ENCODE measurements around the gene SND1. TPM values are rescaled to one million over a fixed set of nuclear protein-coding genes. Genes with fewer than 3 reads are reported as not detected.

The SND1 gene
- total and polyA plus RNA-seq, 2 donors (not counting 1 experiment from before 2014, with no cell fraction given), result 44.4 to 165 TPM

DNA sequence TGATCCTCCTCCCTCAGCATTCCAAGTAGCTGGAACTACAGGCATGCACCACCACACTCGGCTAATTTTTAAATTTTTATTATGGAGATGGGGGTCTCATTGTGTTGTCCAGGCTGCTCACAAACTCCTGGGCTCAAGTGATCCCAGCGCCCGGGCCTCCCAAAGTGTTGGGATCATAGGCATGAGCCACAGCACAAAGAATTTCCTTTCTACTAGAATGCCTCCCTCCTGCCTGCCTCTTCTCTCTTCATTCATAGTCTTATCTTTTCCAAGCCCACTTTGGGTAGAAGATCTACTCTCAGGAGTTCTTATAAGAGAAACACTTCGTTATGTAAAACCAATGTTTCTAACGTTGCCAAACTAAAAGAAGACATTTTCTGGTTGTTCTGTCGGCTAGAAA is 235.1 kb downstream of the SND1 start:
- H3K27ac ChIP-seq (ENCODE audit: low read length in 2 of 2), result no peak overlapping the region
- H3K36me3 ChIP-seq (replicated peaks in 1 of 2; ENCODE audit: control extremely low read depth in 1 of 2, control insufficient read depth in 1 of 2, extremely low read depth in 1 of 2, insufficient read depth in 2 of 2, low read length in 1 of 2), result peaks cover 0 to 26% of the 10 kb centered on the region in 2 experiments
- Mint-ChIP-seq H3K4me1 (peaks cover 5% of the 10 kb centered on the region), H3K27ac (no peak overlapping the region), H3K27me3 (no peaks in the 10 kb centered on the region), H3K4me3 (no peak overlapping the region), H3K9me3 (ENCODE audit: insufficient read depth) (no peaks in the 10 kb centered on the region)
- H3K4me2 ChIP-seq (replicated peaks; ENCODE audit: low read depth, low read length, poor library complexity, severe bottlenecking), result no peak overlapping the region
- H3K9me3 ChIP-seq (ENCODE audit: control extremely low read depth in 1 of 3, control insufficient read depth in 2 of 3, insufficient read depth in 1 of 3, low read length in 2 of 3), result no peaks in the 10 kb centered on the region
- intact Hi-C loops (cut with micrococcal nuclease), result no loop called here
- no CpG with 5 or more reads among the region's 6 CpGs for WGBS (ENCODE audit: insufficient coverage)
- H3K9ac ChIP-seq (ENCODE audit: low read length), result no peak overlapping the region
- H3K27me3 ChIP-seq (replicated peaks in 1 of 4; ENCODE audit: control extremely low read depth in 1 of 4, control insufficient read depth in 3 of 4, insufficient read depth in 4 of 4, low read length in 3 of 4), result no peaks in the 10 kb centered on the region
- H4K20me1 ChIP-seq (ENCODE audit: control insufficient read depth, insufficient read depth, low read length, poor library complexity, severe bottlenecking), result no peaks in the 10 kb centered on the region
- no peak overlapping the region for H3K4me3 ChIP-seq (ENCODE audit: control extremely low read depth in 1 of 5, extremely low read depth in 1 of 5, insufficient read depth in 1 of 5, low read depth in 2 of 5, low read length in 4 of 5)
- POLR2A ChIA-PET, result no interaction called here
- CTCF ChIA-PET, result no interaction called here
- no peak for ATAC-seq (ENCODE audit: low read depth)
- H2AFZ ChIP-seq (ENCODE audit: insufficient read depth, low read depth, low read length, poor library complexity, severe bottlenecking), result no peak overlapping the region
- no peak for TF ChIP-seq EZH2 (IDR thresholded peaks at IDR 0.05; ENCODE audit: borderline replicate concordance, insufficient read depth, low read depth, low read length, poor library complexity, severe bottlenecking)
- TF ChIP-seq, protein P1, sequence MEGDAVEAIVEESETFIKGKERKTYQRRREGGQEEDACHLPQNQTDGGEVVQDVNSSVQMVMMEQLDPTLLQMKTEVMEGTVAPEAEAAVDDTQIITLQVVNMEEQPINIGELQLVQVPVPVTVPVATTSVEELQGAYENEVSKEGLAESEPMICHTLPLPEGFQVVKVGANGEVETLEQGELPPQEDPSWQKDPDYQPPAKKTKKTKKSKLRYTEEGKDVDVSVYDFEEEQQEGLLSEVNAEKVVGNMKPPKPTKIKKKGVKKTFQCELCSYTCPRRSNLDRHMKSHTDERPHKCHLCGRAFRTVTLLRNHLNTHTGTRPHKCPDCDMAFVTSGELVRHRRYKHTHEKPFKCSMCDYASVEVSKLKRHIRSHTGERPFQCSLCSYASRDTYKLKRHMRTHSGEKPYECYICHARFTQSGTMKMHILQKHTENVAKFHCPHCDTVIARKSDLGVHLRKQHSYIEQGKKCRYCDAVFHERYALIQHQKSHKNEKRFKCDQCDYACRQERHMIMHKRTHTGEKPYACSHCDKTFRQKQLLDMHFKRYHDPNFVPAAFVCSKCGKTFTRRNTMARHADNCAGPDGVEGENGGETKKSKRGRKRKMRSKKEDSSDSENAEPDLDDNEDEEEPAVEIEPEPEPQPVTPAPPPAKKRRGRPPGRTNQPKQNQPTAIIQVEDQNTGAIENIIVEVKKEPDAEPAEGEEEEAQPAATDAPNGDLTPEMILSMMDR (IDR thresholded peaks at IDR 0.05), result no peak
- H3K4me1 ChIP-seq (ENCODE audit: control insufficient read depth in 2 of 2, insufficient read depth in 2 of 2, low read length in 2 of 2), result no peaks in the 10 kb centered on the region
- no peaks in the 10 kb centered on the region for H3K79me2 ChIP-seq (ENCODE audit: control insufficient read depth, insufficient read depth, low read length)
- no peak for DNase-seq

DNA sequence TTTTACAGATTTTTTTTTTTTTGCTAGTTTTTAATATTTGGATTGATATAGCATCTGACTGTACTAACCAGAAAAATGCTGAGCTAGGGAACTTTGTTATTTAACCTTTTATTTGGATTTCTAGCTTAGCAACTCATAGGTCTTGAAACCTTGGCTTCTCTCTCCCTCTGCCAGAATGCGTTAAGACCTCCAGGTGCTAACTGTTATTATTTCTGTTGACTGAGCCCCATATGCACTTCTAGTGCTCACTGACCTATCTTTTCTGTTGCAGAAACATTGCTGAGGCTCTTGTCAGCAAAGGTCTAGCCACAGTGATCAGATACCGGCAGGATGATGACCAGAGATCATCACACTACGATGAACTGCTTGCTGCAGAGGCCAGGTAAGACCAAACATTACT is 235.6 kb downstream of the SND1 start:
- Histone ChIP-seq H3K27ac (ENCODE audit: low read length in 2 of 2) (no peak overlapping the region), H3K9me3 (ENCODE audit: control extremely low read depth in 1 of 3, control insufficient read depth in 2 of 3, insufficient read depth in 1 of 3, low read length in 2 of 3) (no peaks in the 10 kb centered on the region), H2AFZ (ENCODE audit: insufficient read depth, low read depth, low read length, poor library complexity, severe bottlenecking) (no peak overlapping the region), H3K4me2 (replicated peaks; ENCODE audit: low read depth, low read length, poor library complexity, severe bottlenecking) (no peak overlapping the region), H3K79me2 (ENCODE audit: control insufficient read depth, insufficient read depth, low read length) (peaks cover under 1% of the 10 kb centered on the region), H4K20me1 (ENCODE audit: control insufficient read depth, insufficient read depth, low read length, poor library complexity, severe bottlenecking) (no peaks in the 10 kb centered on the region), H3K27me3 (replicated peaks in 1 of 4; ENCODE audit: control extremely low read depth in 1 of 4, control insufficient read depth in 3 of 4, insufficient read depth in 4 of 4, low read length in 3 of 4) (no peaks in the 10 kb centered on the region), H3K4me3 (ENCODE audit: control extremely low read depth in 1 of 5, extremely low read depth in 1 of 5, insufficient read depth in 1 of 5, low read depth in 2 of 5, low read length in 4 of 5) (no peak overlapping the region), H3K36me3 (replicated peaks in 1 of 2; ENCODE audit: control extremely low read depth in 1 of 2, control insufficient read depth in 1 of 2, extremely low read depth in 1 of 2, insufficient read depth in 2 of 2, low read length in 1 of 2) (peaks cover 0 to 28% of the 10 kb centered on the region in 2 experiments), H3K9ac (ENCODE audit: low read length) (no peak overlapping the region), H3K4me1 (ENCODE audit: control insufficient read depth in 2 of 2, insufficient read depth in 2 of 2, low read length in 2 of 2) (no peaks in the 10 kb centered on the region)
- Mint-ChIP-seq H3K27me3 (no peaks in the 10 kb centered on the region), H3K9me3 (ENCODE audit: insufficient read depth) (no peaks in the 10 kb centered on the region), H3K27ac (no peak overlapping the region), H3K4me1 (peaks cover 5% of the 10 kb centered on the region), H3K4me3 (no peak overlapping the region)
- intact Hi-C loops (cut with micrococcal nuclease), result no loop called here
- CTCF ChIA-PET, result no interaction called here
- no peak for DNase-seq
- TF ChIP-seq EZH2 (IDR thresholded peaks at IDR 0.05; ENCODE audit: borderline replicate concordance, insufficient read depth, low read depth, low read length, poor library complexity, severe bottlenecking), result no peak
- TF ChIP-seq, protein P1 (IDR thresholded peaks at IDR 0.05), result no peak
- 100% methylated on average over 1 of the region's 3 CpGs for WGBS (ENCODE audit: insufficient coverage)
- ATAC-seq (ENCODE audit: low read depth), result no peak
- POLR2A ChIA-PET, result no interaction called here

Data from B cell (primary cell).